CD14-positive monocyte (primary cell): ENCODE data around the gene ZSCAN20. TPM values are rescaled to one million over a fixed set of nuclear protein-coding genes. Genes with fewer than 3 reads are reported as not detected.

ENCODE experiments used
- DNase-seq, 3 donors: peaks; one replicate each; pipeline ENCODE4 v3.0.0-alpha.2; 2011 to 2022
- H2AFZ ChIP-seq: 2 replicates; pipeline ENCODE4 v1.6.0; 2012; ENCODE audit warnings: mild to moderate bottlenecking, low read depth, low read length, inconsistent platforms; ENCODE audit not compliant: insufficient read depth, poor library complexity, severe bottlenecking
- H3K27ac ChIP-seq, 2 donors: 1 replicate in 1 of 2; 2 replicates in 1 of 2; pipeline ENCODE4 v1.5.1; 2012 to 2013; ENCODE audit warnings: low read length in 2 of 2, control low read depth in 1 of 2, inconsistent platforms in 1 of 2, low read depth in 1 of 2, mild to moderate bottlenecking in 1 of 2
- H3K27me3 ChIP-seq, 2 donors: one replicate each; pipeline versions ENCODE4 v1.6.0 to v1.6.1; 2011 to 2013; ENCODE audit warnings: low read length in 2 of 2; ENCODE audit not compliant: control insufficient read depth in 2 of 2, insufficient read depth in 2 of 2
- H3K36me3 ChIP-seq, 2 donors: replicated peaks in 1 of 2; 1 replicate in 1 of 2; 2 replicates in 1 of 2; pipeline versions ENCODE4 v1.5.1 to v1.6.1; 2012 to 2013; ENCODE audit warnings: low read length in 2 of 2, control low read depth in 1 of 2, inconsistent platforms in 1 of 2, mild to moderate bottlenecking in 1 of 2; ENCODE audit not compliant: insufficient read depth in 2 of 2, control insufficient read depth in 1 of 2
- H3K4me1 ChIP-seq, 2 donors: 1 replicate in 1 of 2; 2 replicates in 1 of 2; pipeline versions ENCODE4 v1.5.1 to v1.6.1; 2012 to 2013; ENCODE audit warnings: low read length in 2 of 2, control low read depth in 1 of 2, inconsistent platforms in 1 of 2, mild to moderate bottlenecking in 1 of 2, moderate library complexity in 1 of 2; ENCODE audit not compliant: insufficient read depth in 2 of 2, control insufficient read depth in 1 of 2
- H3K4me2 ChIP-seq: replicated peaks from 2 replicates; pipeline ENCODE3; 2012; ENCODE audit warnings: low read length, moderate library complexity, mild to moderate bottlenecking; ENCODE audit not compliant: poor library complexity, severe bottlenecking; ENCODE audit errors: extremely low read depth
- H3K4me3 ChIP-seq, 3 experiments: fragments of 200-600 bp in 1 of 3; sonication (generic) in 1 of 3; replicated peaks in 1 of 3; 1 replicate in 2 of 3; 2 replicates in 1 of 3; pipeline ENCODE4 v1.5.1; 2011 to 2013; ENCODE audit warnings: low read length in 3 of 3, mild to moderate bottlenecking in 3 of 3, control low read depth in 2 of 3, low read depth in 2 of 3, inconsistent platforms in 1 of 3, moderate library complexity in 1 of 3
- H3K79me2 ChIP-seq: 2 replicates; pipeline ENCODE4 v1.6.0; 2012; ENCODE audit warnings: mild to moderate bottlenecking, control low read depth, inconsistent platforms, low read length, moderate library complexity; ENCODE audit not compliant: insufficient read depth
- H3K9ac ChIP-seq: 2 replicates; pipeline ENCODE4 v1.6.0; 2017; ENCODE audit warnings: low read length, mild to moderate bottlenecking; ENCODE audit not compliant: insufficient read depth, poor library complexity, severe bottlenecking
- H3K9me3 ChIP-seq, 2 donors: replicated peaks in 1 of 2; 1 replicate in 1 of 2; 2 replicates in 1 of 2; pipeline versions ENCODE4 v1.5.1 to v1.6.1; 2012 to 2013; ENCODE audit warnings: low read length in 2 of 2, control low read depth in 1 of 2; ENCODE audit not compliant: control insufficient read depth in 1 of 2, insufficient read depth in 1 of 2
- H4K20me1 ChIP-seq: 2 replicates; pipeline ENCODE4 v1.6.0; 2012; ENCODE audit warnings: mild to moderate bottlenecking, low read length, control low read depth, moderate library complexity; ENCODE audit not compliant: insufficient read depth
- H3K27ac Mint-ChIP-seq, 7 donors: one replicate each; pipeline ENCODE4 v1.8.0; 2020; ENCODE audit warnings: mild to moderate bottlenecking in 7 of 7, mixed read lengths in 7 of 7, moderate library complexity in 6 of 7, inconsistent platforms in 2 of 7
- H3K27me3 Mint-ChIP-seq, 3 donors: one replicate each; pipeline ENCODE4 v1.8.0; 2021 to 2022; ENCODE audit warnings: low read depth in 3 of 3, mild to moderate bottlenecking in 3 of 3, mixed read lengths in 3 of 3, moderate library complexity in 3 of 3, inconsistent platforms in 1 of 3
- H3K36me3 Mint-ChIP-seq, 2 donors: one replicate each; pipeline ENCODE4 v1.8.0; 2020; ENCODE audit warnings: mixed read lengths in 2 of 2, inconsistent platforms in 1 of 2, mild to moderate bottlenecking in 1 of 2
- H3K4me1 Mint-ChIP-seq: one replicate; pipeline ENCODE4 v1.8.0; 2020; ENCODE audit warnings: mild to moderate bottlenecking, mixed read lengths
- H3K4me3 Mint-ChIP-seq, 2 donors: one replicate each; pipeline ENCODE4 v1.8.0; 2020; ENCODE audit warnings: mild to moderate bottlenecking in 2 of 2, mixed read lengths in 2 of 2, moderate library complexity in 1 of 2
- H3K9me3 Mint-ChIP-seq, 7 donors: one replicate each; pipeline ENCODE4 v1.8.0; 2020 to 2022; ENCODE audit warnings: mixed read lengths in 7 of 7, mild to moderate bottlenecking in 6 of 7, moderate library complexity in 6 of 7, inconsistent platforms in 2 of 7
- WGBS: methylation state at CpG from one replicate; pipeline ENCODE4 v1.1.5; 2013; ENCODE audit warnings: missing lambda C conversion rate; ENCODE audit not compliant: insufficient coverage; 5-methylcytosine and 5-hydroxymethylcytosine counted together
- intact Hi-C, 2 donors: fragments of 100-400 bp; cut with micrococcal nuclease; formaldehyde crosslinking; loops; one replicate each; pipeline versions ENCODE4 v1.15.0 to v1.15.1; 2023
- polyA plus RNA-seq, 3 donors: library from polyadenylated mRNA; depleted of rRNA in 1 of 3; unstranded in 2 of 3; stranded (reverse) in 1 of 3; fragments of 300-500 nt in 2 of 3; fragments of >200 nt in 1 of 3; fragmentation: Illumina TruSeq in 2 of 3; gene quantifications; 1 replicate in 2 of 3; 2 replicates in 1 of 3; pipeline ENCODE4 v1.2.3, GENCODE V29; 2012 to 2021
- TF ChIP-seq, protein P1 (sequence below): fragments of 200-600 bp; IDR thresholded peaks from one replicate; pipeline ENCODE4 v1.8.0; 2022; ENCODE audit warnings: antibody characterized with exemption, mild to moderate bottlenecking

The ZSCAN20 gene
- polyA plus RNA-seq, 3 donors = 0.29 to 0.51 (median 0.29) TPM

DNA sequence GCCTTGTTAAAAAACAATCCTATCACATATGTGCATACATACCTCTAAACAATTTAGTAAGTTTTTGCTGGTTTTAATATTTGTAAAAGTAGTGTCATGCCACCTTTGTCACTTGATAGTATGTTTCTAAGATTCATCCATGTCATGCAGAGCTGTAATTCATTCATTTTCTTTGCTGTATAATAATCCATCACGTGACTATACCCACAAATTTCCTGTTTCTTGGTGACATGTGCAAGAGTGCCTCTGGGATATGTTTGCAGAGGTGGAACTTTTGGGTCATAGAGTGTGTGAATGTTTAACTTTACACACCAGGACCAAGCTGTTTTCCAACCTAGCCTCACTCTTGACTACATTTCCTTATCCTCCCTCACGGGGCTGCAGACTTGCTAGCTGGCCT is 62.9 kb downstream of the ZSCAN20 start:
- intact Hi-C loops = no loop called here
- H3K4me3 ChIP-seq = no peak overlapping the region
- H3K79me2 ChIP-seq = no peaks in the 10 kb centered on the region
- Mint-ChIP-seq H3K9me3 (peaks cover 0 to 8% (median 0%) of the 10 kb centered on the region in 7 donors), H3K4me3 (no peak overlapping the region), H3K36me3 (no peaks in the 10 kb centered on the region), H3K4me1 (no peaks in the 10 kb centered on the region), H3K27me3 (peaks cover 4 to 16% (median 6%) of the 10 kb centered on the region in 3 donors), H3K27ac (no peak overlapping the region)
- no peaks in the 10 kb centered on the region for H3K4me1 ChIP-seq
- WGBS = 94% methylated on average over 1 of the region's 2 CpGs
- no peak overlapping the region for H2AFZ ChIP-seq
- H4K20me1 ChIP-seq = no peaks in the 10 kb centered on the region
- no peaks in the 10 kb centered on the region for H3K9me3 ChIP-seq
- no peaks in the 10 kb centered on the region for H3K36me3 ChIP-seq
- peaks cover 0 to 2% of the 10 kb centered on the region in 2 donors for H3K27me3 ChIP-seq
- TF ChIP-seq, protein P1, sequence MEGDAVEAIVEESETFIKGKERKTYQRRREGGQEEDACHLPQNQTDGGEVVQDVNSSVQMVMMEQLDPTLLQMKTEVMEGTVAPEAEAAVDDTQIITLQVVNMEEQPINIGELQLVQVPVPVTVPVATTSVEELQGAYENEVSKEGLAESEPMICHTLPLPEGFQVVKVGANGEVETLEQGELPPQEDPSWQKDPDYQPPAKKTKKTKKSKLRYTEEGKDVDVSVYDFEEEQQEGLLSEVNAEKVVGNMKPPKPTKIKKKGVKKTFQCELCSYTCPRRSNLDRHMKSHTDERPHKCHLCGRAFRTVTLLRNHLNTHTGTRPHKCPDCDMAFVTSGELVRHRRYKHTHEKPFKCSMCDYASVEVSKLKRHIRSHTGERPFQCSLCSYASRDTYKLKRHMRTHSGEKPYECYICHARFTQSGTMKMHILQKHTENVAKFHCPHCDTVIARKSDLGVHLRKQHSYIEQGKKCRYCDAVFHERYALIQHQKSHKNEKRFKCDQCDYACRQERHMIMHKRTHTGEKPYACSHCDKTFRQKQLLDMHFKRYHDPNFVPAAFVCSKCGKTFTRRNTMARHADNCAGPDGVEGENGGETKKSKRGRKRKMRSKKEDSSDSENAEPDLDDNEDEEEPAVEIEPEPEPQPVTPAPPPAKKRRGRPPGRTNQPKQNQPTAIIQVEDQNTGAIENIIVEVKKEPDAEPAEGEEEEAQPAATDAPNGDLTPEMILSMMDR = no peak
- no peak overlapping the region for H3K27ac ChIP-seq
- H3K9ac ChIP-seq = no peak overlapping the region
- DNase-seq = no peak
- no peak overlapping the region for H3K4me2 ChIP-seq

- no peaks in the 10 kb centered on the region for H3K4me1 Mint-ChIP-seq
- H3K27me3 Mint-ChIP-seq = peaks cover 4 to 13% (median 5%) of the 10 kb centered on the region in 3 donors
- intact Hi-C loops = no loop called here
- Histone ChIP-seq H3K4me2 (no peak overlapping the region), H3K9ac (no peak overlapping the region), H3K9me3 (no peaks in the 10 kb centered on the region), H3K27ac (no peak overlapping the region), H4K20me1 (no peaks in the 10 kb centered on the region), H3K36me3 (no peaks in the 10 kb centered on the region), H3K79me2 (no peaks in the 10 kb centered on the region), H2AFZ (no peak overlapping the region), H3K27me3 (no peaks in the 10 kb centered on the region), H3K4me3 (no peak overlapping the region), H3K4me1 (no peaks in the 10 kb centered on the region)
- WGBS = no CpG with 5 or more reads among the region's 5 CpGs
- TF ChIP-seq, protein P1 = no peak
- H3K4me3 Mint-ChIP-seq = no peak overlapping the region
- no peak overlapping the region for H3K27ac Mint-ChIP-seq
- DNase-seq = no peak
- H3K36me3 Mint-ChIP-seq = no peaks in the 10 kb centered on the region
- peaks cover 0 to 10% (median 2%) of the 10 kb centered on the region in 7 donors for H3K9me3 Mint-ChIP-seq
These were observed 65.4 kb downstream of the ZSCAN20 start for GRCh38 chr1:33537885-33538284.
